ENCODE data around the gene SERP2.

GRCh38 chr13:44374348-44374712 is 706 bp downstream of the SERP2 start:
- TF ChIP-seq POLR2A (IDR thresholded peaks at IDR 0.05; ENCODE audit: control extremely low read depth in 1 of 2, low read depth in 2 of 2, low read length in 2 of 2) (no peak), KDM1A (IDR thresholded peaks at IDR 0.05; ENCODE audit: borderline replicate concordance, low read length) (no peak), SIX5 (IDR thresholded peaks at IDR 0.05; ENCODE audit: low read depth, low read length) (no peak), POLR2AphosphoS5 (IDR thresholded peaks at IDR 0.05; ENCODE audit: low read depth, low read length) (no peak), EZH2 (IDR thresholded peaks at IDR 0.05; ENCODE audit: low read depth, low read length, severe bottlenecking) (no peak), EP300 (IDR thresholded peaks at IDR 0.05; ENCODE audit: borderline replicate concordance in 1 of 2, low read depth in 2 of 2, low read length in 2 of 2) (no peak), E2F6 (IDR thresholded peaks at IDR 0.05) (no peak), TAF1 (IDR thresholded peaks at IDR 0.05; ENCODE audit: low read depth, low read length) (no peak), CBX5 (IDR thresholded peaks at IDR 0.05; ENCODE audit: low read depth, low read length) (no peak), HDAC2 (IDR thresholded peaks at IDR 0.05; ENCODE audit: borderline replicate concordance in 1 of 2, low read depth in 2 of 2, low read length in 2 of 2) (no peak)
- TF ChIP-seq, protein P1, sequence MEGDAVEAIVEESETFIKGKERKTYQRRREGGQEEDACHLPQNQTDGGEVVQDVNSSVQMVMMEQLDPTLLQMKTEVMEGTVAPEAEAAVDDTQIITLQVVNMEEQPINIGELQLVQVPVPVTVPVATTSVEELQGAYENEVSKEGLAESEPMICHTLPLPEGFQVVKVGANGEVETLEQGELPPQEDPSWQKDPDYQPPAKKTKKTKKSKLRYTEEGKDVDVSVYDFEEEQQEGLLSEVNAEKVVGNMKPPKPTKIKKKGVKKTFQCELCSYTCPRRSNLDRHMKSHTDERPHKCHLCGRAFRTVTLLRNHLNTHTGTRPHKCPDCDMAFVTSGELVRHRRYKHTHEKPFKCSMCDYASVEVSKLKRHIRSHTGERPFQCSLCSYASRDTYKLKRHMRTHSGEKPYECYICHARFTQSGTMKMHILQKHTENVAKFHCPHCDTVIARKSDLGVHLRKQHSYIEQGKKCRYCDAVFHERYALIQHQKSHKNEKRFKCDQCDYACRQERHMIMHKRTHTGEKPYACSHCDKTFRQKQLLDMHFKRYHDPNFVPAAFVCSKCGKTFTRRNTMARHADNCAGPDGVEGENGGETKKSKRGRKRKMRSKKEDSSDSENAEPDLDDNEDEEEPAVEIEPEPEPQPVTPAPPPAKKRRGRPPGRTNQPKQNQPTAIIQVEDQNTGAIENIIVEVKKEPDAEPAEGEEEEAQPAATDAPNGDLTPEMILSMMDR (IDR thresholded peaks at IDR 0.05; ENCODE audit: control extremely low read depth in 1 of 3, insufficient read depth in 1 of 3, low read depth in 1 of 3, low read length in 3 of 3), result no peak
- TF ChIP-seq, protein P2, sequence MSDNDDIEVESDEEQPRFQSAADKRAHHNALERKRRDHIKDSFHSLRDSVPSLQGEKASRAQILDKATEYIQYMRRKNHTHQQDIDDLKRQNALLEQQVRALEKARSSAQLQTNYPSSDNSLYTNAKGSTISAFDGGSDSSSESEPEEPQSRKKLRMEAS (IDR thresholded peaks at IDR 0.05), result no peak
